NCI-H1105 (cell line): ENCODE data around the gene MFAP3.
"Not testable (repeated sequence)": the region's sequence is repeated elsewhere in the genome, so short reads cannot be mapped to it uniquely, and the experiment has no call there.

Source experiments
- DNase-seq: peaks from one replicate; lab custom pipeline; 2025; lab: John Stamatoyannopoulos, UW

The MFAP3 gene

GRCh38 chr5:154038707-154039457 is at the start of gene MFAP3, which contains the start of gene FAM114A2:
Gene MFAP3 (plus strand): TSS chr5:154038967. CDS start chr5:154049723, 10,756 bp downstream.
Gene FAM114A2 (minus strand): TSS chr5:154038910. CDS start chr5:154034953, 3,957 bp downstream.
- DNase-seq: peak; percentile 48

- DNase-seq: no peak
These were observed 47.6 kb upstream of the MFAP3 start for GRCh38 chr5:153991168-153991567.

GRCh38 chr5:153998010-153998409 is 40.8 kb upstream of the MFAP3 start:
- no peak for DNase-seq

- DNase-seq: no peak
These were observed 40.0 kb upstream of the MFAP3 start for GRCh38 chr5:153998768-153999167.

- DNase-seq: no peak
These were observed 38.8 kb upstream of the MFAP3 start for GRCh38 chr5:153999995-154000394.

GRCh38 chr5:154000703-154001102 is 38.1 kb upstream of the MFAP3 start:
- DNase-seq: no peak

GRCh38 chr5:154002093-154002492 is 36.7 kb upstream of the MFAP3 start:
- DNase-seq: no peak

GRCh38 chr5:154002511-154003020 is 36.2 kb upstream of the MFAP3 start:
- no peak for DNase-seq

- no peak for DNase-seq
These were observed 33.1 kb upstream of the MFAP3 start for GRCh38 chr5:154005648-154006047.

- no peak for DNase-seq
These were observed 28.1 kb upstream of the MFAP3 start for GRCh38 chr5:154010660-154011059.

GRCh38 chr5:154015071-154015693 is 23.6 kb upstream of the MFAP3 start:
- no peak for DNase-seq

GRCh38 chr5:154018919-154019318 is 19.8 kb upstream of the MFAP3 start:
- not testable (repeated sequence) for DNase-seq

- no peak for DNase-seq
These were observed 12.8 kb upstream of the MFAP3 start for GRCh38 chr5:154025951-154026350.

- DNase-seq: no peak
These were observed 6.8 kb upstream of the MFAP3 start for GRCh38 chr5:154031937-154032489.

- no peak for DNase-seq
These were observed 3.8 kb upstream of the MFAP3 start for GRCh38 chr5:154034944-154035343.

- peak; percentile 10 for DNase-seq
These were observed 483 bp upstream of the MFAP3 start for GRCh38 chr5:154038261-154038706.

- DNase-seq: no peak
These were observed 677 bp downstream of the MFAP3 start for GRCh38 chr5:154039458-154039829.

GRCh38 chr5:154042766-154043165 is 4.0 kb downstream of the MFAP3 start:
- no peak for DNase-seq

GRCh38 chr5:154044099-154044498 is 5.3 kb downstream of the MFAP3 start:
- DNase-seq: no peak

- DNase-seq: no peak
These were observed 5.8 kb downstream of the MFAP3 start for GRCh38 chr5:154044581-154044980.

- DNase-seq: no peak
These were observed 7.7 kb downstream of the MFAP3 start for GRCh38 chr5:154046486-154046885.

- no peak for DNase-seq
These were observed 8.6 kb downstream of the MFAP3 start for GRCh38 chr5:154047324-154047723.

- DNase-seq: no peak
These were observed 10.9 kb downstream of the MFAP3 start for GRCh38 chr5:154049636-154050035.
